ENCODE results near the gene FES.

Gene FES

GRCh38 chr15:90901175-90902039 lies 17.1 kb downstream of the FES start:
- Histone ChIP-seq H3K4me2 (ENCODE audit: insufficient read depth, low read length) (peak overlapping the region; percentile 80), H3K9ac (ENCODE audit: low read depth, low read length) (peak overlapping the region; percentile 92)

GRCh38 chr15:90902040-90902839 lies 17.9 kb downstream of the FES start:
- peaks cover 27% of the 10 kb centered on the region for H3K4me1 ChIP-seq (ENCODE audit: insufficient read depth, low read length)
- peaks cover 15% of the 10 kb centered on the region for H3K79me2 ChIP-seq (ENCODE audit: insufficient read depth, low read length)
- peak overlapping the region; percentile 56 to 89; a peak in 3 of 4 replicates for H3K4me3 ChIP-seq (ENCODE audit: low read depth in 1 of 2, low read length in 2 of 2)
- peaks cover 6% of the 10 kb centered on the region for H4K20me1 ChIP-seq (ENCODE audit: insufficient read depth, low read length)
- TF ChIP-seq EZH2 (IDR thresholded peaks at IDR 0.05; ENCODE audit: borderline replicate concordance, low read depth, low read length, severe bottlenecking) (no peak), CTCF (IDR thresholded peaks at IDR 0.05; ENCODE audit: borderline replicate concordance, extremely low read depth, low read length, poor library complexity, severe bottlenecking) (peak; percentile 86)
- ATAC-seq (ENCODE audit: insufficient read depth, low read depth) (peak; percentile 76), DNase-seq (peak; percentile 70)
- peak overlapping the region; percentile 82 for H3K27ac ChIP-seq (ENCODE audit: low read length)
- peak overlapping the region; percentile 92 for H2AFZ ChIP-seq (ENCODE audit: low read depth, low read length)
- peak overlapping the region; percentile 92 for H3K9ac ChIP-seq (ENCODE audit: low read depth, low read length)
- peaks cover 26% of the 10 kb centered on the region for H3K36me3 ChIP-seq (ENCODE audit: insufficient read depth, low read length)
- H3K27me3 ChIP-seq (ENCODE audit: insufficient read depth, low read length, poor library complexity) = no peaks in the 10 kb centered on the region
- no peaks in the 10 kb centered on the region for H3K9me3 ChIP-seq (ENCODE audit: insufficient read depth, low read length, severe bottlenecking)
- H3K4me2 ChIP-seq (ENCODE audit: insufficient read depth, low read length) = peak overlapping the region; percentile 80

More at GRCh38 chr15:90901175-90902039, 17.1 kb downstream of the FES start:
- TF ChIP-seq EZH2 (IDR thresholded peaks at IDR 0.05; ENCODE audit: borderline replicate concordance, low read depth, low read length, severe bottlenecking) = no peak
- no peak for TF ChIP-seq CTCF (IDR thresholded peaks at IDR 0.05; ENCODE audit: borderline replicate concordance, extremely low read depth, low read length, poor library complexity, severe bottlenecking)
- Histone ChIP-seq H2AFZ (ENCODE audit: low read depth, low read length) (peak overlapping the region; percentile 92), H3K79me2 (ENCODE audit: insufficient read depth, low read length) (peaks cover 15% of the 10 kb centered on the region), H3K4me1 (ENCODE audit: insufficient read depth, low read length) (peaks cover 27% of the 10 kb centered on the region), H3K27me3 (ENCODE audit: insufficient read depth, low read length, poor library complexity) (no peaks in the 10 kb centered on the region), H3K4me3 (ENCODE audit: low read depth in 1 of 2, low read length in 2 of 2) (peak overlapping the region in 1 of 2 experiments; percentile 89; a peak in 3 of 4 replicates), H3K9me3 (ENCODE audit: insufficient read depth, low read length, severe bottlenecking) (no peaks in the 10 kb centered on the region), H3K36me3 (ENCODE audit: insufficient read depth, low read length) (peaks cover 18% of the 10 kb centered on the region), H3K27ac (ENCODE audit: low read length) (peak overlapping the region; percentile 82), H4K20me1 (ENCODE audit: insufficient read depth, low read length) (peaks cover 6% of the 10 kb centered on the region)
- DNase-seq (no peak), ATAC-seq (ENCODE audit: insufficient read depth, low read depth) (no peak)

GRCh38 chr15:90902840-90903732 lies 18.8 kb downstream of the FES start, which contains the start of gene MAN2A2:
Gene MAN2A2 (plus strand): TSS chr15:90903302. CDS start chr15:90904208, 906 bp downstream.
- H4K20me1 ChIP-seq (ENCODE audit: insufficient read depth, low read length) = peaks cover 6% of the 10 kb centered on the region
- peaks cover 15% of the 10 kb centered on the region for H3K79me2 ChIP-seq (ENCODE audit: insufficient read depth, low read length)
- peak within 1 kb of the TSS; percentile 80 for H3K4me2 ChIP-seq (ENCODE audit: insufficient read depth, low read length)
- H3K9me3 ChIP-seq (ENCODE audit: insufficient read depth, low read length, severe bottlenecking) = no peaks in the 10 kb centered on the region
- TF ChIP-seq CTCF (IDR thresholded peaks at IDR 0.05; ENCODE audit: borderline replicate concordance, extremely low read depth, low read length, poor library complexity, severe bottlenecking) = no peak
- no peak for TF ChIP-seq EZH2 (IDR thresholded peaks at IDR 0.05; ENCODE audit: borderline replicate concordance, low read depth, low read length, severe bottlenecking)
- H3K4me1 ChIP-seq (ENCODE audit: insufficient read depth, low read length) = peaks cover 27% of the 10 kb centered on the region
- peak within 1 kb of the TSS; percentile 92 for H2AFZ ChIP-seq (ENCODE audit: low read depth, low read length)
- peak within 1 kb of the TSS; percentile 82 for H3K27ac ChIP-seq (ENCODE audit: low read length)
- peak within 1 kb of the TSS; percentile 71 to 89 for H3K4me3 ChIP-seq (ENCODE audit: low read depth in 1 of 2, low read length in 2 of 2)
- H3K27me3 ChIP-seq (ENCODE audit: insufficient read depth, low read length, poor library complexity) = no peaks in the 10 kb centered on the region
- ATAC-seq (ENCODE audit: insufficient read depth, low read depth) (peak; percentile 81), DNase-seq (peak; percentile 72)
- H3K36me3 ChIP-seq (ENCODE audit: insufficient read depth, low read length) = peaks cover 35% of the 10 kb centered on the region
- peak within 1 kb of the TSS; percentile 92 for H3K9ac ChIP-seq (ENCODE audit: low read depth, low read length)
